ENCODE results near the gene IL16. TPM values are rescaled to one million over a fixed set of nuclear protein-coding genes. Genes with fewer than 3 reads are reported as not detected.

The IL16 gene
- total RNA-seq, 2 experiments from 2014 or later = 240 to 243 TPM

DNA sequence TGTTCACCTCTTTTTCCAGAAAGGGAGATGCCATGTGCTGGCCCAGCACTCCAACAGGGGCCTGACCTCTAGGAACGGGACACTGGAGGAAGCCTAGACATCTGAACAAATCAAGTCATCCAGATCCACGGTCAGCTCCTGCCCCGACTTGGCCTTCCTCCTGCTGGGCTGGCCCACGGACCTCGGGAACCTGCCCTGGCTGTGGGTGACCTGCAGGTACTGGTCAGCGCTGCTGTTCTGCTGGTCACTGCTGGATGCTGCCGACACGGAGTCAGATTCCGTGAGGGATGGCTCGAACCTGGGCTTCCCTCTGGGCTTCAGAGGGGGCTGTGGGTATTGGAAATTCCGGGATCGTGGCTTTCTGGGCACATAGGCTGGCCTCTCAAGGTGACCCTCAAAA is 135.6 kb downstream of the IL16 start:
- Mint-ChIP-seq H3K9me3 (ENCODE audit: insufficient read depth) (no peaks in the 10 kb centered on the region), H3K4me1 (ENCODE audit: low read depth) (peaks cover 15% of the 10 kb centered on the region), H3K27me3 (ENCODE audit: low read depth) (no peaks in the 10 kb centered on the region), H3K27ac (no peak overlapping the region), H3K4me3 (no peak overlapping the region), H3K36me3 (ENCODE audit: low read depth) (no peaks in the 10 kb centered on the region)
- ChIA-PET CTCF (interaction anchor here (2.1 to 3.4 kb wide), 2 partner anchors 57 to 66 kb away, joined by 11 to 18 read pairs; no protein-coding TSS in a partner anchor), POLR2A (no interaction called here)
- DNase-seq = no peak
- no peak for ATAC-seq

DNA sequence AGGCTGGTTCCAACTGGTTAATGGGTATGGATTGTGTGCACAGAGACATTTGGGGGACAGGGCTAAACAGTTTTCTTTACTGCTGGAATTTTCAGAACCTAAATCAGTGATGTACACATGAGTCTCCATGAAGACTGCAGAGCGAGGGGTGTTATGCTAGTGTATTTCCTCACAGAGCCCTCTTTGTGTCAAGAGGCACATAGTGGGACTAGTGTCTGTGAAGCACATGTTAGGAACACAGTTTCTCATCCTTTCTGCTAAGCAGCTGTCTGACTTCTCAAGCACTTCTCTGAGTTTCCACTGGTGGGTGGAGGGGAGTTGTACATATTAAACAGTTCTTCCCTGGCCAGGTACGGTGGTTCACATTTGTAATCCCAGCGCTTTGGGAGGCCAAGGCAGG is 136.7 kb downstream of the IL16 start:
- CTCF ChIA-PET = interaction anchor here (0.8 to 3.4 kb wide), 2 partner anchors 38 to 58 kb away, joined by 4 to 18 read pairs; no protein-coding TSS in a partner anchor
- H3K9me3 Mint-ChIP-seq (ENCODE audit: insufficient read depth) = no peaks in the 10 kb centered on the region
- H3K4me1 Mint-ChIP-seq (ENCODE audit: low read depth) = peaks cover 15% of the 10 kb centered on the region
- ATAC-seq = no peak
- no peak for DNase-seq
- POLR2A ChIA-PET = no interaction called here
- no peaks in the 10 kb centered on the region for H3K36me3 Mint-ChIP-seq (ENCODE audit: low read depth)
- H3K4me3 Mint-ChIP-seq = no peak overlapping the region
- H3K27ac Mint-ChIP-seq = no peak overlapping the region
- H3K27me3 Mint-ChIP-seq (ENCODE audit: low read depth) = no peaks in the 10 kb centered on the region

DNA sequence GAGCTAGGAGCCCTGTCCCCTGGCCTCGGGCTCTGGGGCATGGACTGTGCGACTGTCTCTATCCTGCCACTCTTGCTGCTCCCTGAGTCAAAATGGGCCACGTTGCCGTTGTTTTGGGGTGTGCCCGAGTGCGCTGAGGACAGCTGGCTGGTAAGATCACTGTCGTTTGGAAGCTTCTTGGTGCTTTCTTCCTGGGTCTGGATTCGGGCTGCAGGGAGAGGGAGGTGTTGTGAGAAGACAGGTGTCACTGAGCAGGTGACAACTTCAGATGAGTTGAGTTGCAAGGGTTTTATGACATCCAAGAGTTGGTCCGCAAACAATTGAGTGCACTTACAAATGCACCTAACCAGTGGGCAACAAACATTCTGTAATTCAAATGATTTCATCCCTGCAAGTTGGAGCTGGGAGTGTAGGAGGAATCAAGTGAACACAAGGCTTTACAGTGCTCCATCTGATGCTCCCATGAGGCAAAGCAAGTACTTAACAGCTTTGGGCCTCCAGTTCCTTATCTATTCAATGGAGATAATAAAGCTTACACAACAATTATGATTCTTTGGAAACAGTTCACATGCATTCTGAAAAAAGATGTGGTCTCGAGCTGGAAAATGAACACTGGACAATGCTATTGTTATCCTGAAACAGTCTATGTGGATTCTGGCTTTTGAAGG is 138.2 kb downstream of the IL16 start:
- POLR2A ChIA-PET = no interaction called here
- DNase-seq = no peak
- CTCF ChIA-PET = interaction anchor here (0.6 to 6.1 kb wide), 10 partner anchors 8 to 103 kb away, joined by 3 to 73 read pairs (median 4); no protein-coding TSS in a partner anchor
- Mint-ChIP-seq H3K4me1 (ENCODE audit: low read depth) (peaks cover 19% of the 10 kb centered on the region), H3K9me3 (ENCODE audit: insufficient read depth) (no peaks in the 10 kb centered on the region), H3K27ac (no peak overlapping the region), H3K4me3 (no peak overlapping the region), H3K27me3 (ENCODE audit: low read depth) (no peaks in the 10 kb centered on the region), H3K36me3 (ENCODE audit: low read depth) (no peaks in the 10 kb centered on the region)
- ATAC-seq = no peak

DNA sequence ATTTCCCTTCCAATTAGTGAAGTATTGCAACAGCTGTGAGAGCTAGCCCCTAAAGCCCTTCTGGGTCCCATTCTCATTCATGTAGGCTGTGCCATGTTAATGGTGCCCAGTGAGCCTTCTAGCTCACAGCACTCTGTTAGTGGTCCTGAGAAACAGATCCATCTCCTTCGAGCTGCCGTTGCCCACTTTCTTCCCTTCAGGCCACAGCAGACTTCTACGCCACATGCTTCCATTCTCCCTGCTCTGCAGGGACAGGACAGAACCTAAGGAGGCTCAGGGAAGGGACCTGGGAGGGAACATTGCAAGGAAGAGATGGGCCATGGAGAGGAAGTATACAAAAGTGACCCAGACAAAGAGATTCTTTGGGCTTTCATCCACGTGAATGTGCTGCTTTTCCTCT is 139.0 kb downstream of the IL16 start:
- Mint-ChIP-seq H3K36me3 (ENCODE audit: low read depth) (no peaks in the 10 kb centered on the region), H3K4me3 (no peak overlapping the region), H3K27me3 (ENCODE audit: low read depth) (no peaks in the 10 kb centered on the region), H3K27ac (no peak overlapping the region), H3K9me3 (ENCODE audit: insufficient read depth) (no peaks in the 10 kb centered on the region), H3K4me1 (ENCODE audit: low read depth) (peaks cover 19% of the 10 kb centered on the region)
- ChIA-PET POLR2A (no interaction called here), CTCF (interaction anchor here (0.6 to 6.1 kb wide), 9 partner anchors 9 to 180 kb away, joined by 3 to 73 read pairs (median 4); no protein-coding TSS in a partner anchor)
- ATAC-seq = no peak
- DNase-seq = no peak

DNA sequence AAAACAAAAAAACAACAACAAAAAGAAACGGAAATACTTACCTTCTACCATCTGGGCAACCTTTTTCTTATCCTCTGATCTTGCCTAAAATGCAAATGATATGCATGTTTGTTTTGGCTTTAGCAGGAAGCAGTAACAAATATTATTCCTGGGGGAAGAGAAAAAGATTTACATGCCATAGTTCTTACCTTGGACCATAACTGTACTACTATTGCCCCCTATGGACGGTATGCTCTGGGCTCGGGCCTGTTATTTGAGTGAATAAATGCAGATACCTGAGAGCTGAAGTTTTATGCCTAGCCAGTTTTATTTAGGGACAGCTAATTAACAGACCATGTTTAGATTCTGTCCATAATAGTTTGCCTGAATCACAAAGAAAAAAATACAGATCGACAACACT is 139.9 kb downstream of the IL16 start:
- no peak overlapping the region for H3K27ac Mint-ChIP-seq
- ATAC-seq (peak; percentile 63), DNase-seq (peak; percentile 43)
- ChIA-PET CTCF (interaction anchor here (0.6 to 6.1 kb wide), 8 partner anchors 10 to 228 kb away, joined by 3 to 73 read pairs (median 4); partner anchors contain the start of gene STARD5), POLR2A (no interaction called here)
- no peak overlapping the region for H3K4me3 Mint-ChIP-seq
- no peaks in the 10 kb centered on the region for H3K9me3 Mint-ChIP-seq (ENCODE audit: insufficient read depth)
- peaks cover 14% of the 10 kb centered on the region for H3K4me1 Mint-ChIP-seq (ENCODE audit: low read depth)
- H3K27me3 Mint-ChIP-seq (ENCODE audit: low read depth) = peaks cover 3% of the 10 kb centered on the region
- H3K36me3 Mint-ChIP-seq (ENCODE audit: low read depth) = no peaks in the 10 kb centered on the region

DNA sequence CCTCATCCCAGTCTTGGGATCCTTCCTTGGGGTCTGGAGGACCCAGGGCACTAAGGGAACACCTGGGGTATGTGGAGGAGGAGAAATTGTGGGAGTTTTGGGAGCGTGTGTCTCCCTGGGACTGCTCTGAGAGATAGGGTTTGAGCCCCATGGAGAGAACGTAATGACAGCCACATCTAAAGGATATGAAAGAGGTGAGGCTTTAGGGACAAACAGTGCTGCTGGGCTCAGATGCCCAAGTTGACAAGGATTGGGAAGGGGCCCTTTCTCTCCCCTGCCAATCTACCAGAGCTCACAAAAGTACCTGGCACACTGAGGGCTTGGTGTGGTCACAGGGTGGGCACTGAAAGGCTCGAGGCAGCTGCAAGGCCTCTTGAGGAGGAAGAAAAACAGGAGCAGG is 140.6 kb downstream of the IL16 start:
- CTCF ChIA-PET = interaction anchor here (0.6 to 6.1 kb wide), 8 partner anchors 10 to 229 kb away, joined by 3 to 73 read pairs (median 4); partner anchors contain the start of gene STARD5
- Mint-ChIP-seq H3K4me1 (ENCODE audit: low read depth) (peaks cover 14% of the 10 kb centered on the region), H3K9me3 (ENCODE audit: insufficient read depth) (no peaks in the 10 kb centered on the region), H3K27me3 (ENCODE audit: low read depth) (peaks cover 3% of the 10 kb centered on the region), H3K36me3 (ENCODE audit: low read depth) (no peaks in the 10 kb centered on the region), H3K27ac (no peak overlapping the region), H3K4me3 (no peak overlapping the region)
- ATAC-seq = no peak
- no peak for DNase-seq
- POLR2A ChIA-PET = no interaction called here

DNA sequence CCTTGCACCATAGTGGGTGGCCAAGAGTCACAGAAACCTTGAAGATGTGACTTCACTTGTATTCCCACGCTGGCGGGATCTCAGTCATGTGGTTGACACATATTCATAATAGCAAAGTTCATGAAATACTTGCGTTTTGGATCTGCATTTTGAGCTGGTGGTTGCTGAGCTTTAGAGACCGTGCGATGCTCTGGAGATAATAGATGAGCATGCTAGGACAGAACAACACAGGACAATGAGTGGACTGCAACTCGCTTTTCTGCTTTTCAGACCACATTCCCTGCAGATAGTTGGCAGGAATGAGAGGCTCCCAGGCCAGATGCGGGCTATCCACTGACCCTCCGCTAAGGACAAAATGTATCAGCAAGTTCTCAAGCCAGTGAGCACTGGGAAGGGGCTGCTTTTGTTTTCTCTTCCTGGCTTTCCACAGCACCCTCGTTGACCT is 141.1 kb downstream of the IL16 start:
- Mint-ChIP-seq H3K4me3 (no peak overlapping the region), H3K4me1 (ENCODE audit: low read depth) (peaks cover 14% of the 10 kb centered on the region), H3K9me3 (ENCODE audit: insufficient read depth) (no peaks in the 10 kb centered on the region), H3K36me3 (ENCODE audit: low read depth) (no peaks in the 10 kb centered on the region), H3K27ac (no peak overlapping the region), H3K27me3 (ENCODE audit: low read depth) (peaks cover 5% of the 10 kb centered on the region)
- ATAC-seq (no peak), DNase-seq (peak; percentile 9)
- ChIA-PET POLR2A (no interaction called here), CTCF (interaction anchor here (0.9 to 6.1 kb wide), 5 partner anchors 11 to 230 kb away, joined by 3 to 73 read pairs (median 9); no protein-coding TSS in a partner anchor)

DNA sequence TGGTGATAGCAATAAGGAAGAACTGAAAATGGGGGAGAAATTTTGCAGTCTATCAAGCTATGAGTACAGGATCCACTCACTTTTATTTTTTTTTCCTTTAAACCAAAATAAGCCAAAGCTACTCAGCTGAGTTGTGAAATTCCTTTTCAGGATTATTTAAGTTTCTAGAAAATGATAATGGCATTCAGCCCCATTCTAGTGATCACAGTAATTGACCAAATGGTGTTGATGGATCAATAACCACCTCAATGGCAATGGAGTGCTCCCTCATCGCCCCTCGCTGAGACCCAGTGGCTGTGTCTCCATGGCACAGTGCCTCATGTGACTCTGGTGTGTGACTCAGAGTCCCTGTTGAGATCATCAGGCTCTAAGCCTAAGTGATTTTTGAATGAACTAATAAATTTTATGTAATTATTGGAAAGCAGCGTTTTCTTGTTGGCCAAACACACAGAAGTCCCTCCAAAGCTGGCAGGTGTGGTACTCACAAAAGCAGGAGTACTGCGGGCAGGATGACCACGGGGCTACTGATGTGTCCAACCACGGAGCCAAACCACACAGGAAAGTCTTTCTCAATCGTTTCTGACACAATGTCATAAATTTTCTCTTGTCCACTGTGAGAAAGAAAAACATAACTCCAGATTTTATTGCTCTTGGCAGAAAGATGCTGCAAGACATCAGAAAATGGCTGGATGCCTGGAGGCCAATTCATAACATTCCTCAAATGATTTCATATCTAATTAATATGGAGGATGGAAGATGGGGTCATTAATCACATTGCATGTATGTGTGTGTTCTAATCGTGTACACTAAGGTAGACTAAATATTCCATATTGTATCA is 141.7 kb downstream of the IL16 start:
- no peak overlapping the region for H3K27ac Mint-ChIP-seq
- ATAC-seq (no peak), DNase-seq (peak; percentile 10)
- peaks cover 5% of the 10 kb centered on the region for H3K27me3 Mint-ChIP-seq (ENCODE audit: low read depth)
- ChIA-PET POLR2A (no interaction called here), CTCF (interaction anchor here (0.9 to 6.1 kb wide), 4 partner anchors 12 to 71 kb away, joined by 3 to 73 read pairs (median 24); no protein-coding TSS in a partner anchor)
- H3K4me1 Mint-ChIP-seq (ENCODE audit: low read depth) = peaks cover 11% of the 10 kb centered on the region
- no peaks in the 10 kb centered on the region for H3K9me3 Mint-ChIP-seq (ENCODE audit: insufficient read depth)
- H3K36me3 Mint-ChIP-seq (ENCODE audit: low read depth) = no peaks in the 10 kb centered on the region
- no peak overlapping the region for H3K4me3 Mint-ChIP-seq

DNA sequence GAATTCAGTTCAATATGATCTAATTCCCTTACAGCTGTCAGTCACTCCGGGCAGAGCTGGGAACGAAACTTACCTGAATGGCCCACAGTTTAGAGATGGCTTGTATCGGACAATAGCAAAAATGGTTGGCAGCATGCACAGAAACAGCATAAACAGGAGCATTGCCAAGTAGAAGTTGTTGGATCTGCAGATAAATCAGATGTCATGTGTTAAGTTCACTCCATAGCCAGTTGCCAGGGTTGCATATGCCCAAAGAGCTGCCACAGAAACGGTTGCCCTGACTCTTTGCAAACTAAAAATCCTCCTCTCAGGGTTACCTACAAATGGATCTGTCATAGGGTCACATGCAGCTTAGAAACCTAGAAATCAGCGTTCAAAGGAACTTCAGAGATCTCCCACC is 142.6 kb downstream of the IL16 start:
- ATAC-seq = no peak
- H3K27ac Mint-ChIP-seq = no peak overlapping the region
- peaks cover 5% of the 10 kb centered on the region for H3K27me3 Mint-ChIP-seq (ENCODE audit: low read depth)
- CTCF ChIA-PET = interaction anchor here (1.0 to 6.1 kb wide), 2 partner anchors 64 to 72 kb away, joined by 4 to 73 read pairs; no protein-coding TSS in a partner anchor
- DNase-seq = peak; percentile 9
- no peak overlapping the region for H3K4me3 Mint-ChIP-seq
- POLR2A ChIA-PET = interaction anchor here (0.6 kb wide), 1 partner anchor 292 kb away, joined by 3 read pairs; no protein-coding TSS in a partner anchor
- no peaks in the 10 kb centered on the region for H3K36me3 Mint-ChIP-seq (ENCODE audit: low read depth)
- H3K4me1 Mint-ChIP-seq (ENCODE audit: low read depth) = peaks cover 11% of the 10 kb centered on the region
- H3K9me3 Mint-ChIP-seq (ENCODE audit: insufficient read depth) = no peaks in the 10 kb centered on the region

DNA sequence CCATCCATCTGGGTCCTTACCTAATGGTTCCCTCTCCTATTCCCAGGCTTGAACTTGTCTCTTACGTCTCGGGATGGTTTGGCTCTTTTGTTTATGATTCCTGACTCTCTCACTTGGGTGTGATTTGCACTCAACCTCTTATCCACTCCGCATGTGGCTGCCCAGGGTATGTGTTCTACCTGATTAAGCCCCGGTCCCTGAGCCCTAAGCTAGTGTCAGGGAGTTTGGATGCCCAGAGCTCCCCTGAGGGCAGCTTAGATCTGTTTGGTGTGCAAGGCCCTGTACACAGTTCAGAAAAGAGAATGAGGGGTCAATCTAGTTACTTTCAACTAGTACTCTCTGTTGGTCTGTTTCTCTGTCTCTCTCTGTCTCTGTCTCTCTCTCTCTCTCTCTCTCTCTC is 143.2 kb downstream of the IL16 start:
- Mint-ChIP-seq H3K4me1 (ENCODE audit: low read depth) (peaks cover 11% of the 10 kb centered on the region), H3K36me3 (ENCODE audit: low read depth) (no peaks in the 10 kb centered on the region), H3K9me3 (ENCODE audit: insufficient read depth) (no peaks in the 10 kb centered on the region), H3K27me3 (ENCODE audit: low read depth) (peaks cover 5% of the 10 kb centered on the region), H3K27ac (no peak overlapping the region), H3K4me3 (no peak overlapping the region)
- ChIA-PET CTCF (interaction anchor here (1.0 to 6.1 kb wide), 2 partner anchors 64 to 72 kb away, joined by 4 to 73 read pairs; no protein-coding TSS in a partner anchor), POLR2A (no interaction called here)
- ATAC-seq (no peak), DNase-seq (peak; percentile 13)

DNA sequence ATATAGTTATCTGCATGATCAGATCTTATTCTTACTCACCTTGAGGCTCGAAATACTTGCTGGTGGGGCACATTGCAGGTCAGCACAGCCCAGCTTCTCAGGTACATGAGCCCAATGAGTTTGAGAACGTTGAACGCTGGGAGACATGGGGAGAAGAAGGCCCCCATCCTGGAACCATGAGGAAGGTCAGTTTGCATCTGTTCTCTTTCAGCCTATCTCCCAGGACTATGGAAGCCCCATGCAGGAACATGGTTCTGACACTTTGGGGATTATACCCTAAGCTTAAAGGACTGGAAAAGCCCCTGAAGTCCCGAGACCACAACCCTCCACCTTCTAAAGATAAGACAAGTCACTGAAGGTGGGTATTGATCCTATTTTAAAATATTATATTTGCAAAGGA is 144.7 kb downstream of the IL16 start:
- no peak overlapping the region for H3K27ac Mint-ChIP-seq
- ChIA-PET CTCF (interaction anchor here (1.7 kb wide), 1 partner anchor 75 kb away, joined by 8 read pairs; no protein-coding TSS in a partner anchor), POLR2A (no interaction called here)
- DNase-seq (peak; percentile 13), ATAC-seq (no peak)
- H3K27me3 Mint-ChIP-seq (ENCODE audit: low read depth) = peaks cover 5% of the 10 kb centered on the region
- no peaks in the 10 kb centered on the region for H3K9me3 Mint-ChIP-seq (ENCODE audit: insufficient read depth)
- no peak overlapping the region for H3K4me3 Mint-ChIP-seq
- peaks cover 11% of the 10 kb centered on the region for H3K4me1 Mint-ChIP-seq (ENCODE audit: low read depth)
- H3K36me3 Mint-ChIP-seq (ENCODE audit: low read depth) = no peaks in the 10 kb centered on the region

DNA sequence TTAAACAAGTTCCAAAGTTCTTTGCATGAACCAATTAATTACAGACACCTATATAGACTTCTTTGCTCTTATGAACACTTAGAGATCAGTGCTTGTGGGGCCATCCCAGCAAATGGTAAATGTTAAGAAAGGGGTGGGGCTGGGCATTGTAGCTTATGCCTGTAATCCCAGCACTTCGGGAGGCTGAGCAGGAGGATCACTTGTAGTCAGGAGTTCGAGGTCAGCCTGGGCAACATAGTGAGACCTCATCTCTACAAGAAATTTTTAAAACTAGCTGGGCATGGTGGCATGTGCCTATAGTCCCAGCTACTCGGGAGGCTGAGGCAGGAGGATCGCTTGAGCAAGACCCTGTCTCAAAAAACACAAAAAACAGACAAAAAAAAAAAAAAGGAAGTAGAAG is 146.7 kb downstream of the IL16 start:
- H3K27me3 Mint-ChIP-seq (ENCODE audit: low read depth) = peaks cover 5% of the 10 kb centered on the region
- ChIA-PET CTCF (no interaction called here), POLR2A (no interaction called here)

More for the DNA sequence above, 146.7 kb downstream of the IL16 start:
- Mint-ChIP-seq H3K4me3 (no peak overlapping the region), H3K9me3 (ENCODE audit: insufficient read depth) (no peaks in the 10 kb centered on the region), H3K36me3 (ENCODE audit: low read depth) (no peaks in the 10 kb centered on the region), H3K27ac (no peak overlapping the region), H3K4me1 (ENCODE audit: low read depth) (peaks cover 4% of the 10 kb centered on the region)
- DNase-seq (no peak), ATAC-seq (no peak)

Measured in activated CD8-positive, alpha-beta T cell treated with anti-CD3 and anti-CD28 coated beads, Interleukin-2, amount 10 ng/mL, durations not matched to agents 7 days and 5 days (primary cell).